K562 (cell line): ENCODE results near the gene SLC38A7. TPM values are rescaled to one million over a fixed set of nuclear protein-coding genes. Genes with fewer than 3 reads are reported as not detected.

ENCODE experiments used
- ARNT ChIP-seq, 2 experiments: fragments of 450-650 bp; IDR thresholded peaks; 2 replicates each; pipeline ENCODE4 v1.6.1; 2016; ENCODE audit warnings: mild to moderate bottlenecking in 1 of 2
- CEBPG ChIP-seq, 3 experiments: fragments of 200-800 bp in 1 of 3; sonication (Bioruptor generic) in 1 of 3; sonication (generic) in 1 of 3; formaldehyde crosslinking in 1 of 3; IDR thresholded peaks in 2 of 3; conservative IDR thresholded peaks in 1 of 3; 2 replicates each; pipeline versions ENCODE4 v1.6.1 to v1.8.0; 2016 to 2022; ENCODE audit warnings: missing compliant biosample characterization in 2 of 3, missing genetic modification characterization in 2 of 3, mild to moderate bottlenecking in 1 of 3, missing genetic modification reagents in 1 of 3
- ESRRB ChIP-seq: fragments of 250-450 bp; sonication (Bioruptor Pico); IDR thresholded peaks from 2 replicates; pipeline ENCODE4 v1.5.0; 2020; ENCODE audit warnings: mild to moderate bottlenecking, moderate library complexity, borderline replicate concordance
- FOXA1 ChIP-seq: fragments of 450-650 bp; IDR thresholded peaks from 2 replicates; pipeline ENCODE4 v1.6.1; 2016; ENCODE audit warnings: mild to moderate bottlenecking, borderline replicate concordance
- GABPB1 ChIP-seq: sonication (generic); formaldehyde crosslinking; IDR thresholded peaks from 2 replicates; pipeline ENCODE4 v1.8.0; 2022; ENCODE audit warnings: mild to moderate bottlenecking, missing genetic modification reagents
- GATA2 ChIP-seq: sonication (generic); formaldehyde crosslinking; IDR thresholded peaks from 2 replicates; pipeline ENCODE4 v1.4.0; 2020; ENCODE audit warnings: mild to moderate bottlenecking, missing genetic modification reagents
- HDAC2 ChIP-seq: fragments of 450-650 bp; IDR thresholded peaks from 2 replicates; pipeline ENCODE4 v1.6.1; 2016; ENCODE audit warnings: mild to moderate bottlenecking
- KDM1A ChIP-seq, 2 experiments: fragments of 450-650 bp; IDR thresholded peaks; 2 replicates each; pipeline ENCODE4 v1.6.1; 2016; ENCODE audit warnings: mild to moderate bottlenecking in 2 of 2
- PCBP1 ChIP-seq: fragments of 200-400 bp; formaldehyde crosslinking; IDR thresholded peaks from 2 replicates; pipeline ENCODE4 v1.6.1; 2018; ENCODE audit warnings: mild to moderate bottlenecking, low read depth, low read length; ENCODE audit not compliant: poor library complexity, severe bottlenecking
- RBBP5 ChIP-seq: fragments of 200-600 bp; sonication (generic); IDR thresholded peaks from 2 replicates; pipeline ENCODE4 v1.6.1; 2012; ENCODE audit warnings: borderline replicate concordance, mild to moderate bottlenecking, low read length, control low read depth, inconsistent platforms; ENCODE audit not compliant: insufficient read depth, poor library complexity, severe bottlenecking
- SIN3A ChIP-seq, 2 experiments: fragments of 150-350 bp in 1 of 2; IDR thresholded peaks; 2 replicates each; pipeline ENCODE4 v1.6.1; 2011 to 2016; ENCODE audit warnings: borderline replicate concordance in 2 of 2, low read depth in 2 of 2, low read length in 2 of 2, mild to moderate bottlenecking in 2 of 2, moderate library complexity in 2 of 2; ENCODE audit not compliant: control insufficient read depth in 1 of 2
- SMARCE1 ChIP-seq: fragments of 450-650 bp; IDR thresholded peaks from 2 replicates; pipeline ENCODE4 v1.7.1; 2016; ENCODE audit warnings: mild to moderate bottlenecking
- TEAD4 ChIP-seq, 2 experiments: sonication (generic) in 1 of 2; formaldehyde crosslinking in 1 of 2; IDR thresholded peaks; 2 replicates each; pipeline versions ENCODE4 v1.6.1 to v1.8.0; 2012 to 2022; ENCODE audit warnings: borderline replicate concordance in 1 of 2, inconsistent platforms in 1 of 2, low read length in 1 of 2, mild to moderate bottlenecking in 1 of 2, missing genetic modification reagents in 1 of 2
- YY1 ChIP-seq, 3 experiments: IDR thresholded peaks; 2 replicates each; pipeline ENCODE4 v1.6.1; 2011; ENCODE audit warnings: low read length in 2 of 3, mild to moderate bottlenecking in 2 of 3, moderate library complexity in 2 of 3, borderline replicate concordance in 1 of 3, control low read depth in 1 of 3, low read depth in 1 of 3; ENCODE audit not compliant: insufficient read depth in 3 of 3, insufficient replicate concordance in 2 of 3, control insufficient read depth in 1 of 3, insufficient read length in 1 of 3; ENCODE audit errors: extremely low read depth in 1 of 3
- polyA plus RNA-seq, 8 experiments: library from polyadenylated mRNA; depleted of rRNA in 4 of 8; stranded (reverse) in 5 of 8; unstranded in 3 of 8; fragments of >200 nt; fragmentation: Nextera tagmentation in 2 of 8; fragmentation: Illumina TruSeq in 1 of 8; extraction: Ambion mirVana in 2 of 8; extraction: Trizol in 1 of 8; gene quantifications; 2 replicates each; pipeline versions ENCODE4 v1.2.1 to v1.2.3, GENCODE V29; 2011 to 2014; ENCODE audit warnings: inconsistent platforms in 1 of 8, missing spikeins in 1 of 8
- total RNA-seq, 7 experiments: library from RNA; depleted of rRNA in 6 of 7; stranded (reverse); fragments of >200 nt in 6 of 7; fragmentation: Illumina TruSeq in 2 of 7; extraction: Trizol in 2 of 7; gene quantifications; 2 replicates each; pipeline versions ENCODE4 v1.2.1 to v1.2.3, GENCODE V29; 2011 to 2021; ENCODE audit warnings: low replicate concordance in 1 of 7
- TF ChIP-seq, protein P1 (sequence below): sonication (generic); formaldehyde crosslinking; IDR thresholded peaks from 2 replicates; pipeline ENCODE4 v1.8.1; 2023; ENCODE audit warnings: mild to moderate bottlenecking, missing genetic modification reagents
- TF ChIP-seq, protein P2 (sequence below): fragments of 450-650 bp; formaldehyde crosslinking; IDR thresholded peaks from 2 replicates; pipeline ENCODE4 v1.4.0; 2022; ENCODE audit warnings: missing genetic modification characterization
- TF ChIP-seq, protein P3 (sequence below): fragments of 450-650 bp; IDR thresholded peaks from 2 replicates; pipeline ENCODE4 v1.6.1; 2016; ENCODE audit warnings: borderline replicate concordance
- TF ChIP-seq, protein P4 (sequence below): fragments of 250-450 bp; sonication (Bioruptor Pico); IDR thresholded peaks from 2 replicates; pipeline ENCODE4 v1.4.0; 2020

SLC38A7 gene
- total and polyA plus RNA-seq, 9 of the 15 experiments (the other 6 are each of a cell fraction or from before 2014, with no cell fraction given), result 2.7 to 12.2 (median 6.5) TPM

DNA sequence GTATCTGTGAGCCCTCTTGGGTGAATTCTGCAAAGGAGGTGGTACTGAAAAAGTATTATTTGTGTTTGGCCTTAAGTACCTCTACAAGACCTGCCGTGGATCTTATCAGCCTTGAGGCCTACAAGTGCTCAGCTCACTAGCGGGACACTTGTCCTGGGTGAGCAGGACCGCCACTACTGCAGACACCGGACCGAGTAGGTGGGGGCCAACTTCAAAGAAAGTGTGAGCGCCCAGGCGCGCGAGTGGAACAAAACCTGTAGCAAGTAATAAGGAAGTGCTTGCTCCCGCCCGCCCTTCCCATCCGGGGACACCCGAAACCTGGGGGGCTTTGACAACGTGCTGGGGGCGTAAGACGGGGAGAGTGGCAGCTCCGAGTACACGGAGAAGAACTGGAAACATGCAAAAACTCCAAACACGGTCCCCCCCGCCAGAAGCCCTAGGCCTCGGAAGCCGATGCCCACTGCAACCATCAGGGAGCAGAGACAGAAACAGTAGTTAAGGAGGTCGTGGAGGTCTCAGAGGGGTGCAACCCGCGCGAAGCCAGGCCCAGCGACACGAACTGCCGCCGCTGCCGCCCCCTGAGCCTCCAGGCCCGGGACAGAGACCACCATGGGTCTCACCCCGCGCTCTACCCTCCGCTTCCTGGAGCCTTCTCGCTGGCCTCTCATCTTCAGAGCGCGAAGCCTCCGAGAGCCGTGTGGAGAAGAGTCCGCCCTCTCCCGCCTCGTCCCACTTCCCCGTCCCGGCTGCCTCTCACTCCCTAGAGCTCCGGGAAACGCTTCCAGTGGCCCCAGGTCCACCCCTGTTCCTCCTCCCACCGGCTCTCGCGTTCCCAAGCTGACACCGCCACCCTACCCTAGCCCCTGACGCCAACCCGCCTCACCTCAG, 55.5 kb downstream of the SLC38A7 start (continued):
- no peak for TF ChIP-seq FOXA1
- TF ChIP-seq SMARCE1, result 0 out of 2 replicates have a peak, but pooled peaks have one; percentile 20
- TF ChIP-seq ARNT (IDR thresholded peaks at IDR 0.05), result peak in 1 of 2 experiments; percentile 41; a peak in 1 of 4 replicates
- TF ChIP-seq, protein P1, sequence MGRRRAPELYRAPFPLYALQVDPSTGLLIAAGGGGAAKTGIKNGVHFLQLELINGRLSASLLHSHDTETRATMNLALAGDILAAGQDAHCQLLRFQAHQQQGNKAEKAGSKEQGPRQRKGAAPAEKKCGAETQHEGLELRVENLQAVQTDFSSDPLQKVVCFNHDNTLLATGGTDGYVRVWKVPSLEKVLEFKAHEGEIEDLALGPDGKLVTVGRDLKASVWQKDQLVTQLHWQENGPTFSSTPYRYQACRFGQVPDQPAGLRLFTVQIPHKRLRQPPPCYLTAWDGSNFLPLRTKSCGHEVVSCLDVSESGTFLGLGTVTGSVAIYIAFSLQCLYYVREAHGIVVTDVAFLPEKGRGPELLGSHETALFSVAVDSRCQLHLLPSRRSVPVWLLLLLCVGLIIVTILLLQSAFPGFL (CRISPR knock-in tag), result 0 out of 2 replicates have a peak, but pooled peaks have one; percentile 69
- TF ChIP-seq, protein P2, sequence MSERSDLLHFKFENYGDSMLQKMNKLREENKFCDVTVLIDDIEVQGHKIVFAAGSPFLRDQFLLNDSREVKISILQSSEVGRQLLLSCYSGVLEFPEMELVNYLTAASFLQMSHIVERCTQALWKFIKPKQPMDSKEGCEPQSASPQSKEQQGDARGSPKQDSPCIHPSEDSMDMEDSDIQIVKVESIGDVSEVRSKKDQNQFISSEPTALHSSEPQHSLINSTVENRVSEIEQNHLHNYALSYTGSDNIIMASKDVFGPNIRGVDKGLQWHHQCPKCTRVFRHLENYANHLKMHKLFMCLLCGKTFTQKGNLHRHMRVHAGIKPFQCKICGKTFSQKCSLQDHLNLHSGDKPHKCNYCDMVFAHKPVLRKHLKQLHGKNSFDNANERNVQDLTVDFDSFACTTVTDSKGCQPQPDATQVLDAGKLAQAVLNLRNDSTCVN, result no peak
- no peak for TF ChIP-seq HDAC2
- TF ChIP-seq GABPB1 (CRISPR knock-in tag), result peak; percentile 48; the same call in 1 of the 2 replicates
- TF ChIP-seq, protein P3, sequence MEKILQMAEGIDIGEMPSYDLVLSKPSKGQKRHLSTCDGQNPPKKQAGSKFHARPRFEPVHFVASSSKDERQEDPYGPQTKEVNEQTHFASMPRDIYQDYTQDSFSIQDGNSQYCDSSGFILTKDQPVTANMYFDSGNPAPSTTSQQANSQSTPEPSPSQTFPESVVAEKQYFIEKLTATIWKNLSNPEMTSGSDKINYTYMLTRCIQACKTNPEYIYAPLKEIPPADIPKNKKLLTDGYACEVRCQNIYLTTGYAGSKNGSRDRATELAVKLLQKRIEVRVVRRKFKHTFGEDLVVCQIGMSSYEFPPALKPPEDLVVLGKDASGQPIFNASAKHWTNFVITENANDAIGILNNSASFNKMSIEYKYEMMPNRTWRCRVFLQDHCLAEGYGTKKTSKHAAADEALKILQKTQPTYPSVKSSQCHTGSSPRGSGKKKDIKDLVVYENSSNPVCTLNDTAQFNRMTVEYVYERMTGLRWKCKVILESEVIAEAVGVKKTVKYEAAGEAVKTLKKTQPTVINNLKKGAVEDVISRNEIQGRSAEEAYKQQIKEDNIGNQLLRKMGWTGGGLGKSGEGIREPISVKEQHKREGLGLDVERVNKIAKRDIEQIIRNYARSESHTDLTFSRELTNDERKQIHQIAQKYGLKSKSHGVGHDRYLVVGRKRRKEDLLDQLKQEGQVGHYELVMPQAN, result peak; percentile 43; the same call in 1 of the 2 replicates
- TF ChIP-seq PCBP1, result peak; percentile 59
- TF ChIP-seq RBBP5, result peak; percentile 50
- TF ChIP-seq, protein P4, sequence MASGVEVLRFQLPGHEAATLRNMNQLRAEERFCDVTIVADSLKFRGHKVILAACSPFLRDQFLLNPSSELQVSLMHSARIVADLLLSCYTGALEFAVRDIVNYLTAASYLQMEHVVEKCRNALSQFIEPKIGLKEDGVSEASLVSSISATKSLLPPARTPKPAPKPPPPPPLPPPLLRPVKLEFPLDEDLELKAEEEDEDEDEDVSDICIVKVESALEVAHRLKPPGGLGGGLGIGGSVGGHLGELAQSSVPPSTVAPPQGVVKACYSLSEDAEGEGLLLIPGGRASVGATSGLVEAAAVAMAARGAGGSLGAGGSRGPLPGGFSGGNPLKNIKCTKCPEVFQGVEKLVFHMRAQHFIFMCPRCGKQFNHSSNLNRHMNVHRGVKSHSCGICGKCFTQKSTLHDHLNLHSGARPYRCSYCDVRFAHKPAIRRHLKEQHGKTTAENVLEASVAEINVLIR (CRISPR knock-in tag), result no peak
- TF ChIP-seq TEAD4 (IDR thresholded peaks at IDR 0.05; ENCODE audit: low read length), result no peak
- 0 out of 2 replicates have a peak, but pooled peaks have one; percentile 70 for TF ChIP-seq TEAD4 (CRISPR knock-in tag; IDR thresholded peaks at IDR 0.05; ENCODE audit: borderline replicate concordance)
- TF ChIP-seq KDM1A (IDR thresholded peaks at IDR 0.05), result no peak
- TF ChIP-seq ESRRB, result no peak
- peak; percentile 34 to 74; a peak in 2 of 4 replicates for TF ChIP-seq SIN3A (IDR thresholded peaks at IDR 0.05; ENCODE audit: borderline replicate concordance in 2 of 2, control insufficient read depth in 1 of 2, low read depth in 2 of 2, low read length in 2 of 2)
- TF ChIP-seq YY1 (IDR thresholded peaks at IDR 0.05; ENCODE audit: borderline replicate concordance in 1 of 3, control insufficient read depth in 1 of 3, extremely low read depth in 1 of 3, insufficient read depth in 3 of 3, insufficient read length in 1 of 3, insufficient replicate concordance in 2 of 3, low read depth in 1 of 3, low read length in 2 of 3), result peak in 1 of 3 experiments; percentile 22
- TF ChIP-seq GATA2 (CRISPR knock-in tag), result peak; percentile 37; the same call in 1 of the 2 replicates
- TF ChIP-seq CEBPG (CRISPR knock-in tag; IDR thresholded peaks at IDR 0.05), result no peak
- no peak for TF ChIP-seq CEBPG (tag; conservative IDR thresholded peaks at IDR 0.05 in 1 of 2, IDR thresholded peaks at IDR 0.05 in 1 of 2)
